HEK293T (cell line): ENCODE results near the gene SLC8A3.
"Not testable (repeated sequence)": the region's sequence is repeated elsewhere in the genome, so short reads cannot be mapped to it uniquely, and the experiment has no call there.

Experiments
- CTCF ChIA-PET: fragments of 350-600 bp; formaldehyde crosslinking; extraction: SDS; loops from one replicate; lab custom pipeline; 2021; ENCODE audit warnings: antibody characterized with exemption, inconsistent platforms; lab: Yijun Ruan, JAX
- POLR2A ChIA-PET: fragments of 350-600 bp; formaldehyde crosslinking; extraction: SDS; loops from one replicate; lab custom pipeline; 2020; ENCODE audit warnings: antibody characterized with exemption, inconsistent platforms; lab: Yijun Ruan, JAX
- DNase-seq: peaks from one replicate; pipeline ENCODE4 v3.0.0; 2012; ENCODE audit warnings: mixed read lengths; ENCODE audit errors: extremely low spot score
- BHLHE40 ChIP-seq: fragments of 450-650 bp; IDR thresholded peaks from 2 replicates; pipeline ENCODE4 v1.6.1; 2016; ENCODE audit warnings: mild to moderate bottlenecking, moderate library complexity, borderline replicate concordance
- CTBP1 ChIP-seq: fragments of 450-650 bp; IDR thresholded peaks from 2 replicates; pipeline ENCODE4 v1.6.1; 2016; ENCODE audit warnings: borderline replicate concordance
- ELF4 ChIP-seq: fragments of 450-650 bp; IDR thresholded peaks from 2 replicates; pipeline ENCODE4 v1.6.1; 2017; ENCODE audit warnings: antibody characterized with exemption
- FOXA1 ChIP-seq: fragments of 450-650 bp; IDR thresholded peaks from 2 replicates; pipeline ENCODE4 v1.6.1; 2016; ENCODE audit warnings: mild to moderate bottlenecking
- FOXK2 ChIP-seq: fragments of 450-650 bp; IDR thresholded peaks from 2 replicates; pipeline ENCODE4 v1.6.1; 2016; ENCODE audit warnings: mild to moderate bottlenecking
- FOXM1 ChIP-seq: fragments of 450-650 bp; IDR thresholded peaks from 2 replicates; pipeline ENCODE4 v1.6.1; 2017; ENCODE audit warnings: mild to moderate bottlenecking, borderline replicate concordance
- HDGF ChIP-seq: fragments of 450-650 bp; IDR thresholded peaks from 2 replicates; pipeline ENCODE4 v1.6.1; 2017; ENCODE audit warnings: antibody characterized with exemption, borderline replicate concordance
- L3MBTL2 ChIP-seq: fragments of 450-650 bp; conservative IDR thresholded peaks from 2 replicates; pipeline ENCODE4 v1.6.1; 2016; ENCODE audit warnings: mild to moderate bottlenecking
- LEF1 ChIP-seq: fragments of 450-650 bp; IDR thresholded peaks from 2 replicates; pipeline ENCODE4 v1.6.1; 2017; ENCODE audit warnings: mild to moderate bottlenecking, borderline replicate concordance
- NFRKB ChIP-seq: fragments of 450-650 bp; IDR thresholded peaks from 2 replicates; pipeline ENCODE4 v1.6.1; 2016; ENCODE audit warnings: mild to moderate bottlenecking, moderate library complexity
- SP1 ChIP-seq: fragments of 450-650 bp; IDR thresholded peaks from 2 replicates; pipeline ENCODE4 v1.6.1; 2017
- SUZ12 ChIP-seq: fragments of 450-650 bp; IDR thresholded peaks from 2 replicates; pipeline ENCODE4 v1.6.1; 2016; ENCODE audit warnings: mild to moderate bottlenecking
- TARDBP ChIP-seq: fragments of 450-650 bp; IDR thresholded peaks from 2 replicates; pipeline ENCODE4 v1.6.1; 2016
- ZNF384 ChIP-seq: fragments of 450-650 bp; IDR thresholded peaks from 2 replicates; pipeline ENCODE4 v1.6.1; 2016
- TF ChIP-seq, protein P1 (sequence below): fragments of 450-650 bp; IDR thresholded peaks from 2 replicates; pipeline ENCODE4 v1.6.1; 2016

SLC8A3 gene, protein sequence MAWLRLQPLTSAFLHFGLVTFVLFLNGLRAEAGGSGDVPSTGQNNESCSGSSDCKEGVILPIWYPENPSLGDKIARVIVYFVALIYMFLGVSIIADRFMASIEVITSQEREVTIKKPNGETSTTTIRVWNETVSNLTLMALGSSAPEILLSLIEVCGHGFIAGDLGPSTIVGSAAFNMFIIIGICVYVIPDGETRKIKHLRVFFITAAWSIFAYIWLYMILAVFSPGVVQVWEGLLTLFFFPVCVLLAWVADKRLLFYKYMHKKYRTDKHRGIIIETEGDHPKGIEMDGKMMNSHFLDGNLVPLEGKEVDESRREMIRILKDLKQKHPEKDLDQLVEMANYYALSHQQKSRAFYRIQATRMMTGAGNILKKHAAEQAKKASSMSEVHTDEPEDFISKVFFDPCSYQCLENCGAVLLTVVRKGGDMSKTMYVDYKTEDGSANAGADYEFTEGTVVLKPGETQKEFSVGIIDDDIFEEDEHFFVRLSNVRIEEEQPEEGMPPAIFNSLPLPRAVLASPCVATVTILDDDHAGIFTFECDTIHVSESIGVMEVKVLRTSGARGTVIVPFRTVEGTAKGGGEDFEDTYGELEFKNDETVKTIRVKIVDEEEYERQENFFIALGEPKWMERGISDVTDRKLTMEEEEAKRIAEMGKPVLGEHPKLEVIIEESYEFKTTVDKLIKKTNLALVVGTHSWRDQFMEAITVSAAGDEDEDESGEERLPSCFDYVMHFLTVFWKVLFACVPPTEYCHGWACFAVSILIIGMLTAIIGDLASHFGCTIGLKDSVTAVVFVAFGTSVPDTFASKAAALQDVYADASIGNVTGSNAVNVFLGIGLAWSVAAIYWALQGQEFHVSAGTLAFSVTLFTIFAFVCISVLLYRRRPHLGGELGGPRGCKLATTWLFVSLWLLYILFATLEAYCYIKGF

DNA sequence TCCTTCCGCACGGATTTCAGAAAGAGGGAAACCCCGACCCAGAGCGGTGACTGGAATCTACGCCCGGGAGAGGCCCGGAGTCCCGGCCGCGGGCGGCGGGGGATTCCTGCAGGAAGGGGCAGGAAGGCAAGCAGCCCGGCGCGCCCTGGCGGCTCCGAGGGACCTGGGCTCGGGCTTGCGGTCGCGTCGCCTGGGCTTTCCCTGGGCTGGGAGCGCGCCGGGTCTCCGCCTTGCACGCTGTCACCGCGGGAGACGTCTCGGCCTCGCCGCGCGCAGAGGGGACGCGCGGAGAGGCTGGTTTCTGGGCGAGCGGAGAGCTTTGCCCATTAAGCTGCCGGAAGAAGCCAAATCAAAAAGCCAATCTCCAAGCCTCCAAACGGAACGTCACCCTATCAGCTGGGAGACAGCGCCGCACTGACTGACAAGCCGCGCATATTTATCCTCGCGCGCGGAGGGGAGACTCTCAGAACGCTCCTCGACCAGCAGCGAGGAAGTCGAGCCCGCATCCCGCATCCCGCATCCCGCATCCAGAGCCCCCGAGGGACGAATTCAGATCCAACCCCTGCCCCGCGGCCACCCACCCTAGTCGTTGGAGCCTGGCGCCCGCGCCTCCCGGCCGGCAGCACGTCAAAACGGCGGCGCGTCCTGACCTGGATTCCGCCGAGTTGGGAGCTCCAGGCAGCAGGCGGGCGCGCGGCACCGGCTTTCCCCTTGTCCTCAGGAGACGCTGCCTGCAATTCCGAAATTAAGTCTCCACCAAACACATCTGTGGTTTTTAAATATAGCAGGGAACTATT is at the start of gene SLC8A3:
Gene SLC8A3 (minus strand): TSS at position 293 of the 797 bp plus-strand sequence. CDS start 20,529 bp downstream, outside the sequence.
- TF ChIP-seq CTBP1 = no peak
- no peak for TF ChIP-seq ZNF384
- TF ChIP-seq, protein P1, sequence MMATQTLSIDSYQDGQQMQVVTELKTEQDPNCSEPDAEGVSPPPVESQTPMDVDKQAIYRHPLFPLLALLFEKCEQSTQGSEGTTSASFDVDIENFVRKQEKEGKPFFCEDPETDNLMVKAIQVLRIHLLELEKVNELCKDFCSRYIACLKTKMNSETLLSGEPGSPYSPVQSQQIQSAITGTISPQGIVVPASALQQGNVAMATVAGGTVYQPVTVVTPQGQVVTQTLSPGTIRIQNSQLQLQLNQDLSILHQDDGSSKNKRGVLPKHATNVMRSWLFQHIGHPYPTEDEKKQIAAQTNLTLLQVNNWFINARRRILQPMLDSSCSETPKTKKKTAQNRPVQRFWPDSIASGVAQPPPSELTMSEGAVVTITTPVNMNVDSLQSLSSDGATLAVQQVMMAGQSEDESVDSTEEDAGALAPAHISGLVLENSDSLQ = peak; percentile 54; the same call in 1 of the 2 replicates
- no peak for TF ChIP-seq SP1
- peak; percentile 48 for TF ChIP-seq L3MBTL2
- TF ChIP-seq SUZ12 = no peak
- CTCF ChIA-PET = interaction anchor here (1.0 kb wide), 1 partner anchor 37 kb away, joined by 3 read pairs; no protein-coding TSS in a partner anchor
- POLR2A ChIA-PET = interaction anchor here (1.1 kb wide), 1 partner anchor 92 kb away, joined by 3 read pairs; no protein-coding TSS in a partner anchor
- peak; percentile 62 for DNase-seq

DNA sequence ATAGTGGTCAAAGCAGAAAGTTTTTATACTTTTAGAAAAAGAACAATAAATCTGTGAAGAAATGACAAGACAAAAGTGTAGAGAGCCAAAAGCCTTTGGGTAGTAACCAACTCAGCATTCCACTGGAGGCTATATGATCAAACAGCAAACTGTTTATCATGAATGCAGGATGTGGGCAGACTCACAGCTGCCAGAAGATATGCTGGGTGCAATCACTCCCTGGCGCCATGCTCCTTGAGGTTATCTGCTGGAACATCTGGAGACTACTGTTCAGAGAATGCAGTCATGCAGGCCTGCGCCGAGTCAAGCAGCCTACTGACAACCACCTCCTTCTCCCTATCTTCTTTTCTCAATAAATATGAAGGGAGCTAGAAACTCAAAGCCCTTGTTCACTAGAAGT is 49.0 kb upstream of the SLC8A3 start:
- CTCF ChIA-PET = no interaction called here
- POLR2A ChIA-PET = no interaction called here
- no peak for TF ChIP-seq NFRKB
- no peak for TF ChIP-seq HDGF
- no peak for TF ChIP-seq L3MBTL2
- no peak for TF ChIP-seq TARDBP
- TF ChIP-seq FOXK2 = no peak
- TF ChIP-seq SUZ12 = no peak
- no peak for TF ChIP-seq FOXM1
- no peak for TF ChIP-seq LEF1
- TF ChIP-seq, protein P1 = no peak
- no peak for DNase-seq

DNA sequence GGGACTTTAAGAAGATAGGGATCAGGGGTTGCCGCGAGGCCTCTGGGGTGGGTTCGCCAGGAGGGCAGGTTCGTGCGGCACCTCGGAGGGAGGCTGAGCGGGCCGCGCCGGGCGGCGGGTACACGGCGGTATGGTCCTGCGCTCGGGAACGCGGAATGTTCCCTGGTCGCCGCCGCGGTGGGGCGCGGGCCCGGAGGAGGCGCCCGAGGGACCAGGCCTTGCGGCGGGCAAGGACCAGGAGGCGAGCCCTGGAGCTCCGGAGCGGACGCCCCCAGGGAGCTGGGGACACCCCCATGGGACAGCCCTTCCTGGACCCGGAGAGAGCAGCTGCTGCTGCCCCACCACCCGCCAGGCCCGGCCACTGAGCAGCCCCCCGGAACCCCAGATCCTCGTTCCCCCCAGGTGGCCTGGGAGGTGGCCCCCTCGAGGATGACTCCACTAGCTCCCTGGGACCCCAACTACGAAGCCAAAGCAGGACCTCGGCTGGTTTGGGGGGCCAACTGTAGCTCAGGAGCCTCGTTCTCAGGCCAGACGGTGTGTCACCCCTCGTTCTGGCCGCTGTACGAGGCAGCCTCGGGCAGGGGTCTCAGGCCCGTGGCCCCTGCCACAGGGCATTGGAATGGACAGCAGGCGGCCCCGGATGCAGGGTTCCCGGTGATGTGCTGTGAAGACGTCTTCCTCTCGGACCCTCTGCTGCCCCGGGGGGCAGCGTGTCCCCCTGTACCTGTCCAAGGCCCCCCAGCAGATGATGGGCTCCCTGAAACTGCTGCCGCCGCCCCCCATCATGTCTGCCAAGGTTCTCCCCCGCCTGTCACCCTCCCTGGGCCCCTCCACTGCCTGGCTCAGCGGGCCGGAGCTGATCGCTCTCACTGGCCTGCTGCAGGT is 45.6 kb upstream of the SLC8A3 start:
- ChIA-PET CTCF (interaction anchor here (0.7 kb wide), 1 partner anchor 45 kb away, joined by 4 read pairs; no protein-coding TSS in a partner anchor), POLR2A (no interaction called here)
- no peak for DNase-seq
- TF ChIP-seq FOXA1 = no peak
- no peak for TF ChIP-seq ELF4
- no peak for TF ChIP-seq BHLHE40
- TF ChIP-seq FOXK2 = no peak
- TF ChIP-seq CTBP1 = no peak
- no peak for TF ChIP-seq L3MBTL2
- TF ChIP-seq NFRKB = no peak

DNA sequence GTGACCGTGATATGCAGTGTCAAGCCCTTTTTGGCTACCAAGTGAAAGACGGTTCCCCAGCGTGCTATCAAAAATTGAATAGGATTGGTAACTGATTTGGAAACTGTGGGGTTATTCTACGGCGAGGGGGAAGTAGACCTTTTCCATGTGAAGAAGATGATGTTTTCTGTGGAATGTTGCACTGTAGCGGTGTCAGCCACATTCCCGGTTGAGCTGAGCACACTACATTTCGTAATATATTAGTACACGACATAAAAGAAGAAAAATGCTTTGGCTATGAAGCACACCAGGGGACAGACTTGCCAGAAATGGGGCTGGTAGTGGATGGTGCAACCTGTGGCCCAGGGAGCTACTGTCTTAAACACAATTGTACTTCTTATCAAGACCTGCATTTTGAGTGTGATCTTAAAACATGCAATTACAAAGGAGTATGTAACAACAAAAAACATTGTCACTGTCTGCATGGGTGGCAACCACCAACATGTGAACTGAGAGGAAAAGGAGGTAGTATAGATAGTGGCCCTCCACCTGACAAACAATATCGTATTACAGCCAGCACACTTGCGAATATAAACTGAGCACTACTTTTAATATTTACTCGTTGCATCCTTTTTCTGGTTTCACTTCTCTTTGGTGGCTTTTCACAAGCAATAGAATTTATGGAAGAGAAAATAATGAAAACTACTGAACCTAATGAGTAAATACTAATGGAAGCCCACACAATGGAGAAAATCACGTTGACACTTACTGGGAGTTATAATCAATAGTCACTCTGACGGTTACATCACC is 43.2 kb upstream of the SLC8A3 start:
- CTCF ChIA-PET, POLR2A ChIA-PET, DNase-seq: not testable (repeated sequence)

DNA sequence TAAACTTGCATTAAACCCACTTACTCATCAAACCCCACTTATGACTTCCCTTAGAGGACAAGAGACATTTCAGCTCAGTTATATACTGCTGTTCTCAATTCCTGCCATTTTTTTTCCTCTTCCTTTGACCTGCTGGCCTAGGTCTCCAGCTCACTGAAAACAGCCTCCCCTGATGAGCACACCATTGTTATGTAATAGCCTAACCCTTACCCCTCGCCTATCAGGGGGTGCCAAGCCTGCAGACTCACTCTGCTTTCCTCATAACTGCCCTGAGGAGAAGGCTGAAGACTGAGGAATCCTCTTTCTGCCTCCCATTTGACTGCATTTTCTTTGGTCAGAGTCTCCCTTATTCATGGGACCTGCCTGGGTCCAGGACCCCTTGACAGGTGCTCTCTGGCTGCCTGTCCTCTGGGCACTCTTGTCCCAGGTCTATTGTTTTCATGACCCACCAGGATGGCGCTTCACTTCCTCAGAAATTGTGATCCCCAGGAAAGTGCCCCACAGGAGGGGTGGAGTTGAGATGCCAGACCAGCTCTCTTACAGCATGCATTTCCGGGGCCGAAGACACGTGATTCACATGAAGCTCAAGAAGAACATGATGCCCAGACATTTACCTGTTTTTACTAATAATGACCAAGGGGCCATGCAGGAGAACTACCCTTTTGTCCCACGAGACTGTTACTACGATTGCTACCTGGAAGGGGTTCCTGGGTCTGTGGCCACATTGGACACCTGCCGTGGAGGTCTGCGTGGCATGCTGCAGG is 41.3 kb upstream of the SLC8A3 start:
- POLR2A ChIA-PET, DNase-seq, CTCF ChIA-PET: not testable (repeated sequence)
